DMS79 treated with DMSO at 0.1 percent for 48 hours (cell line): ENCODE results near the gene MYO18A.
A peak's percentile ranks its signal among the peaks of the same experiment; 100 is the strongest.

ENCODE experiments used
- DNase-seq: peaks from one replicate; lab custom pipeline; 2025; lab: John Stamatoyannopoulos, UW

The MYO18A gene

DNA sequence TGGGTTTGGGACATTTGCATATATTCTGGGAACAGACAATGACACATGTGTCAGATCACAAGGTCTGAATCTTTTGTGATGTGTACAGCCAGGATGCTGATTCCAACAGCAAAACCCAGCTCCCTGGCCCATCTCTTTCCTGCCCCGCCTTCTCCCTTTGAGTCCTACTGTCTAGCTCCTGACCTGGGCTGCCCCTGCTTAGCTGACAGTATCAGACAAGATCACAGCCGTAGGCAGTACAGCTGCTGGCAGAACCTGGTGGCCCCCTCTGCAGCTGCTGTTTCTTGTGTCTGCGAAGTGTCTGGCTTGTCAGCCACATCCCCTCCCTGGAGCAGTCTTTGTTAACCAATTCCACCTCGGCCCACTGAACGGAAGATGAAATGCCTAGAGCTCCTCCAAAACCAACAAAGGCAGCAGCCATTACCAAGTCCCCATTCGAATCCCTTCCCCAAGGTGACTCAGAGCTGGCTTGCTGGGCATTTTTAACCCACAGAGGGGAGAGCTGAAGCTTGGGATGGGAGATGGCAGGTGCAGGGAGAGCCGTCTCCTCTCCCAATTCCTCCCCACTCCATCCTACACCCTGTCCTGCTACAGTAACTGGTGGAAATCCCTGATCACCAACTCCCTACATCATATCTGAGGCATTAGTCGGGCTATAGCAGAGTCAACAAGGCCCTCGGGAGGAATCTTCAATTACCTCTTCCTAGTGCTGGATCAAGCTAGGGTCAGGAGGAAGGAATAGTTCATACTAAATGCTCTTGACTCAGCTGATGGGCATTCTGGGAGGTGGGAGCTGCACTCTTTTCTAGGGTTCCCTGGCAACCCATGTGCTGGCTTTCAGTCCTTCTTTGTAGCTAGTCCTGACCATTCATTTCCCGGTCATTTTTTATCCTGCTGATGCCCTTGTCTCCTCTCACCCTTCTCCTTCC is 131.5 kb downstream of the MYO18A start:
- DNase-seq = no peak

DNA sequence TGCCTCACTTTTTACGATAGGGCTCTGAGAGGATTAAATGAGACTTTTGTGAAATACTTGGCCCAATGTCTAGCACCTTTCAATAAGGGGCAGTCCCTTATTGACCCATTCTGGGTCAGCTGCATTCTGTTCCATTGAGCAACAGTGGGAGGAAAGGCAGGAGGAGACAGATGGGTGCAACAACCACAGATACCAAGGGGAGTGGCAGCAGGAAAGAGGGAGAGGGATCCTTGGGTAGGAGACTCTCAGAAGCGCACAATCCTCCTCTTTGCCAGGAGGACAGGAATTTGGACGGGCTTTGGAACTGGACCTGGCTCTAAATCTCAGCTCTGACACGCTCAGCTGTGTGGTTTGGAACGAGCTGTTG is 133.7 kb downstream of the MYO18A start:
- no peak for DNase-seq

DNA sequence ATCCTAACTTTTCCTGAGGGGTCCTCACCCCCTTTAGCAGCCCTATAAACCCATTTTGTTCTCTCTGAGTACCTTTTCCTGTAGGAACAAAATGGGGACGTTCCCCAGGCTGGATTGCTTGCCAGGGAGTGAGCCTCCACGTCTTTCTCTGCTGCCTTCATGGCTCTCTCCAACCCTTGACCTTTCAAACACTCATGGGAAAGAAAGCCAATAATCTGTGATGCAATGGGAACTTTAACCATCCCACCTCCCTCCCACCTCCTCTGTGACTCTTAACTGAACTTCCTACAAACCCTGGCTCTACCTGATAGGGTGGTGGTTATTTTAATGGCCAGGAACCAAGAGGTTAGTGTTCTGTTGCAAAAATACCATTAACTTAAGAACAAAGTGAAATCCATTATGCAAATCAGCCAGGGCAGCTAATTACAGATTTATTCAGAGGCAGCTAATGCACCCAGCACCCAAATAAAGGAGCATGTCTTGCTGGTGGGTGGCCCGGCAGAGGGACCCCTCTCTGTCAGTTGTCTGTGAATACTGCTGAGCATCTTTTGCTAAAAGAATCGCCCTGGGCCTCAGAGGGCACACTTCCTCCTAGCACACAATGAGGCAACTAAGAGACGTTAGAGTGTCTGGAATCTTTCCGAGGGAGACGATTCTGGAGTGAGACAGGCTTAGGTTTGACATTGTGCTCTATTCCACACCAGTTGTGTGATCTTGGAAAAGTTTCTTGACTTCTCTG is 134.3 kb downstream of the MYO18A start:
- no peak for DNase-seq

DNA sequence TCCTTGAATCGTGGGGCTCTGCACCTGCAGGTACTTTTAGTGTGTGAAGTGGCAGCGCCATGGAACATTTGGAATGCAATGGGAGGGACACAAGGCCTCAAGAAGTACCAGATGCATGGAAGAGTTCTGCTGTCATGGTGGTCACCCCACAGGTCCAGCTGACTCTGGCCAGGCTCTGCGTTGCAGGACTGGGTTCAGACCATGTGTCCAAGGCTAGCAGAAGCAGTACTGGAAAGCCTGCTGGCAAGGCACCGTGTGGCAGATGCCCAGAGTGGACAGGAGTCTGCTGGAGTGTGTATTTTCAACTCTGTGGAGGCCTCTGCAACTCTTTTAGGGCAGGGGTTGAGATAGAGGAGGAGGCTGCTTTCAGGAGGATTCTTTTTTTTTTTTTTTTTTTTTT is 135.2 kb downstream of the MYO18A start:
- DNase-seq = no peak

DNA sequence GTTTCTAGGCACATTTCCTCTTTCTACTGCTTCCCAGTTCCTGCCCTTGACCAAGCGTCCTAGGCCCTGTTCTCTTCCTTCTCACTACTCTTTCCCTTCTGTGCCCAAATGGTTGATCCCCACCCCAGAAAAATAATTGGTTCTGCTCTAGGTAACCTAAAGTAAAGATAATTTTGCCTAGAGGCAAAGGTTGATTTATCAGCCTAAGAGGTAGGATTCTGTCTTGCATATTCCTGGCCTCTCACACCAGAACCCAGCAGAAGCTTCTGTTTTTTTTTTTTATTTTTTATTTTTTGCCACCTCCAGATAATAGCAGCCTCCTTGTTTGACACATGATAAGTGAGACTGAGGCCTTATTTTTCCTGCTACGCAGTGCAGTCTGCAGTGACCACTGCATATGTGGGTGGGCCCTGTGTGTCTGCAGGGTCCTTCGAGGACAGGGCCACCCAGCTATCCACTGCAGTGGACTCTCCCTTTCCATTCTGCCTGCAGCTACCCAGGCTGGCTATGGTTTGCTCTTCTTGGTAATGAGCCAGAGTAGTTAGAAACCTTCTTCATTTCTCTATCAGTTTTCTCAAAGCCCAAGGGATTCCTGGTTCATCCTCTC is 136.6 kb downstream of the MYO18A start:
- DNase-seq = peak; percentile 54

DNA sequence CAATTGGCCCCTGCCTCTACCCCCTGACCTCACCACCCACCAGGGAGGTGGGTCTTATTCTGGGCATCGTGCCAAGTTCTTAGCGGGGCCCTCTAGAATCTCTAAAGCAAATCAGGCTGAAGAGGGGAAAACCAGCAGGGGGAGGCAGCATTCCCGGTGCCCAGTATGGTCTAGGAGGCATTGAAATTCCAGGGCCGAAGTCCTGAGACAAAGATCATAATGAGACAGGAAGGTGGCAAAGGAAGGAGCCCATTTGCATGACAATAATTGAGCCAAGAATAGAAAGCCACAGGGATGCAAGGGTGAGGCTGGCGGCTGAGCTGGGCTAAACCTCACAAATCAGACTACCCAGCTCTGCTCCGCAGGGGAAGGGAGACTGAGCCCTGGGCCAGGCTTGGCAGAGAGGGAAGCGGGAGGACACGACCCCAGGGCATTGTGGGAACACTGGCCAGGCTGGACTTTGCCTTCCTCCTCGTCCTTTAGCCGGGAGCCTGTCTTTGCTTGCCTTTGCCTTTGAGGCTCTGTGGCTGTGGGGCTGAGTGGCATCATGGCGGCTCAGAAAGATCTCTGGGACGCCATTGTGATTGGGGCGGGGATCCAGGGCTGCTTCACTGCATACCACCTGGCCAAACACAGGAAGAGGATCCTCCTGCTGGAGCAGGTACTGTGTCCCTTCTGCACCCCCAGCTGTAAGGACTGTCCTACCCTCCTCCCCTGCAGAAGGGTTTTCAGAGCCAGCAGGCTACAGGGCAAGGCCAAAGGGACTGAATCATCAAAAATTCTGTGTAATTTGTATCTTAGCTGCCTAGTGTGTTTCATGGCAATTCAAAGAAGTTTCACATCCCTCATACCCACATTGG is 137.3 kb downstream of the MYO18A start, which contains the start of gene PIPOX:
Gene PIPOX (plus strand): TSS at position 463 of the 860 bp plus-strand sequence. CDS start 85 bp downstream, at position 548.
- peak; percentile 98 for DNase-seq

DNA sequence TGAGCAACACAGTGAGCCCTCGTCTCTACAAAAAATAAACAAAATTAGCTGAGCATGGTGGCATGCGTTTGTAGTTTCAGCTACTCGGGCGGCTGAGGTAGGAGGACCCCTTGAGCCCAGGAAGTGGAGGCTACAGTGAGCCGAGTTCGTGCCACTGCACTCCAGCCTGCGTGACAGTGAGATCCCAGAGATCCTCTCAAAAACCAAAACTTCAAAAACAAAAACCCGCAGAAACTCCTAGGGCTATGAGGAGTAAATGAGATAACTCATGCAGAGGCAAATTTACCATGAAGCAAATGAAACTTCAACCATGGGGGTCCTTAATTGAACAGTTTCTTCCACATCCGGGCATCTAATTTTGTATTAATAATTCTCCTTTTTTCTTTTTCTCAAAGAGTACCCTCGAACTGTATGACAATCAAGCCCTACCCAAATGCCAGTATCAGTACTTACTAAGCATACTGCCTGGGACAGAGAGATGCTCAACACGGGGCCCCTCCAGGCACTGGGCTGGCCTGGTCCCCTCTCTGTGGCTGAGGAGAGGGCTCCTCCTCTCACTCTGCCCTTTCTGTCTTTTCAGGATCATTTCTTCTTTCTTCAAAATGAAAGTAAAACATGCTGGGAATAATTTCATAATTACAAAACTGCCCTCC is 138.0 kb downstream of the MYO18A start:
- DNase-seq = no peak

DNA sequence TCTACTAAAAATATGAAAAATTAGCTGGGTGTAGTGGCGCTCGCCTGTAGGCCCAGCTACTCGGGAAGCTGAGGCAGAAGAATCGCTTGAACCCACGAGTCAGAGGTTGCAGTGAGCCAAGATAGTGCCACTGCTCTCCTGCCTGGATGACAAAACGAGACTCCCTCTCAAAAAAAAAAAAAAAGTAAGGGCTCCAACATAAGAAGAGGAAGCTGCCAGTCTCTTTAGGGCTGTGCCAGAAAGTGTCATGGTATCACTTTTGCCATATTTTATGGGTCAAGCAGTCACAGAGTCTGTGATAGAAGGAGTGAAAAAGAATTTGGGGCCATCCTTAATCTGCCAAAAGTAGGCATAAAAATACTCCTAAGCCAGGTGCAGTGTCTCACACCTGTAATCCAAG is 138.6 kb downstream of the MYO18A start:
- DNase-seq = no peak

DNA sequence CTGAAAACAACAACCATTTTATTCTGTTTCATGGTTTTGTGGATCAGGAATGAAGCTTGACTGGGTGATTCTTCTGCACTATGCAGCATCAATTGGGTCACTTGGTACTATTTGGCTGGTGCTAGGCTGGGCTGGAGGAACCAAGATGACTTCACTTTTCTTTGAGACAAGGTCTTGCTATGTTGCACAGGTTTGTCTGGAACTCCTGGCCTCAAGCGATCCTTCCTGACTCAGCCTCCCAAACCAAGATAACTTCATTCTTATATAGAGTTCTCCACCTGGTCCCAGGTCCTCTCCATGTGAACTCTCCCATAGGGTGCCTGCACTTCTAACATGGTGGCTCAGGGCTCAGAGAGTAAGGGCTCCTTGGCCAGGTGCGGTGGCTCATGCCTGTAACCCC is 139.1 kb downstream of the MYO18A start:
- no peak for DNase-seq

DNA sequence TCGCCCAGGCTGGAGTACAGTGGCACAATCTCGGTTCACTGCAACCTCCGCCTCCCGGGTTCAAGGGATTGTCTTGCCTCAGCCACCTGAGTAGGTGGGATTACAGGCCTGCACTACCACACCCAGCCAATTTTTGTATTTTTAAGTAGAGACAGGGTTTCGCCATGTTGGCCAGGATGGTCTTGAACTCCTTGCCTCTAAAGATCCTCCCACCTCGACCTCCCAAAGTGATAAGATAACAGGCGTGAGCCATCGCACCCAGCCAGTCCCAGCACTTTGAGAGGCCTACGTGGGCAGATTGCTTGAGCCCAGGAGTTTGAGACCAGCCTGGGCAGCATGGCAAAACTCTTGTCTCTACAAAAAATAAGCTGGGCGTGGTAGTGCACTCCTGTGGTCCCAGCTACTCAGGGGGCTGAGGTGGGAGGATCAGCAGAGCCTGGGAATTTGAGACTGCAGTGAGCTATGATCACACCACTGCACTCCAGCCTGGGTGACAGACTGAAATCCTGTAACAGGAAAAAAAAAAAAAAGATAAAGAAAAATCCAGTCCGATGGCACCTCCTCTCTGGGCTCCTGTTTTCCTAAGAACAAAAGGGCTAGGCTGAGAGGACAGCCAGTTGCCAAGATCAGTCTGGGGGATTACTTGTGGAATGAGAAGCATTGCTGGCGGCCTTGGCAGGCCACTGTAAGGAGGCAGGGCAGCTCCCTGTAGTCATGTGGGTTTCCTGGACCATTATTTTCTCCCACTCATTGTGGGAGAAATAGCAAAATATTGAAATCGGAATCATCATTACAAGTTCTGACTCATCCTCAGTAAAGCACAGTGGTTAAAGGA is 140.2 kb downstream of the MYO18A start:
- DNase-seq = no peak

DNA sequence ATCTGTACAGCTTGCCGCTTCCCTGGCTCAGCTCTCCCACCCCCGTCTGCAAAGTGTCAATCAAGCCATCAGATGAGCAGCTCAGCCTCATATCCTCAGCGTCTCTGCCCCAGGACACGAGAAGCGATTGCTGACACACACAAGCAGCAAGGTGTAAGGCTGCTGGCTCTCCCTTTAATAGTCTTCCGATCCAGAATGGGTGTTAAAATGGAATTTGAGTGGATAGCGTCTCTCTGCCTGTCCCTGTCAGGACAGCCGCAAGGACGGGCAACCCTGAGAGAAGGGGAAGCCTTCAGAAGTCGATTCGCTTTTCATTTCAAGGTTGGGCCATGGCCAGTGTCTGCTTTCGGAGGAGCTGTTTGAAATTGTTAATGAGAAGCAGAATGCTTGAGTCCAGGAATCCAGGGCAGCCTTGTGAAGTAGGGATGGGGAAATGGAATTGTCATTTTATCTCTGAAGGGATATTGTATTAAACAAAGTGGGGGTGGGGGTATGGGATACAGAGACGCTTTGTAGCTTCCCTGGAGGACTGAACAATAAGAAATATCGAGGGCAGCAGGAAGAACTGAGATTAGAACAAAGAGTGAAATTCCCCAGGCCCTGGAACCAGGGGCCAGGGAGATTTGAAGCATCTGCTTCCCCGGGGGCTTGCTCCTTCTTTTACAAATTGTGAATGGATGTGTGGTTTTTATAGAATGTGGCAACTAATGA is 142.0 kb downstream of the MYO18A start:
- DNase-seq = no peak

DNA sequence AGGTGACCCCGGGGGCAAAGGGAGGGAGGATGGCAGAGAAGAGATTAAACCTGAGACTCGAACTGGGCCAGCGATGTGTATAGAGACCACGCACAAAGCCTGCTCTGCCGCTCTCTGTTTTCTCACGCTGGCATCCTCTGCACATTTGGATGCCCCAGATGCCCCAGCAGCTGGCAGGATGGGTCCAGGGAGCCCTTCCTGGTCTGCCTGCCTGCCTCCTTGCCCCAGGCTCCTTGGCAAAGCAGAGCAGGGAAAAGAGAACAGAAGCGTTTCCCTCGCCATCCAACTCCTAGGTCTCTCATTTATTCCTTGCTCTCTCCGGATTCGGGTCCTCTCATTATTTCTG is 142.5 kb downstream of the MYO18A start:
- DNase-seq = no peak

DNA sequence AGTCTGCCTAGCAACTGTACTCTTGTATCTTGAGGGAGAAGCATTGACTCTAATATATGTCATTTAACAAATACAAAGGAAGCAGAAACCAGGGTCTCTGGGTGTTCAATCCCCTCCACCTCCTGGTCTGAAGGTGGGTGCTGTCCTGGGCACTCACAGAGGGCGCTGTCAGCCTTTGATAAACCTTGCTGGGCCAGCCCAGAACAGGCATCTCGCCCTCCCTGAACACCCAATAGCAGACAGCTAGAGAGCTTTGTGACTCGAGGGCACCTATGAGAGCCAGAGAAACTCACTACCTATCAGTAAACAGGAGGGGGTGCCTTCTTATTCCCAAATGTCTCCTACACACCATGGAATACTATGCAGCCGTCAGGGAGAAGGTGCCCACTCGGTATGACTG is 143.6 kb downstream of the MYO18A start:
- DNase-seq = no peak

DNA sequence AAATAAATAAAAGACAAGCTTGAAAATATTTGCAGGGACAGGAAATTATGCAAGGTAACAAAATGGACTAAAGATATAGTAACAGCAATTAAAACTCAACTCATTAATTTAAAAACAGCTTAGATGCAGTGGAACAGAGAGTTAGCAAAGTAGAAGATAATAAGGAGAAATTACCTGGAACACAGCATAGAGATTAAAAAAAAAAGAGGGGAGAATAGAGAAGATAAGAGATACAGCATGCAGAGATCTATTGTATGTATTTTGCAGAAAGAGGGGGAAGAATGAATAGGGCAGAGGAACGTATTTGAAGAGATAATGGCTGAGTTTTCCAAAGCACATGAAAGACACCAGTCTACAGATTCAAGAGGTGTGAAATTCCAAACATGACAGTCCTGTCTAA is 145.7 kb downstream of the MYO18A start:
- no peak for DNase-seq

DNA sequence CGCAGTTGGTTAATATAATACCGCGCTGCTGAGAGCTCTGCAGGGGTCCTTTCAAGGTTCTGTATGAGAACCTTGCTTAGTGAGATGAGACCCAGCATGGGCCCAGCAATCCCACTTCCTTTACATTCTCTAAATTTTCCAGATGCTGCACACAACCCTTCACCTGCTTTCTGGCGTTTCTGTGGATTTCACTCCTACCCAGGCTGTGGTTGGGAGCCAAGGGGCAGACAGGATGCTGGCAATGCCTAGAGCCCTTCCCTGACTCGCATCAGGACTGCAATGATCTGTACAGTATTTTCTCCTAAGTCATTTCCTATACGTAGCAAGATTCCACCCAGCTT is 147.4 kb downstream of the MYO18A start:
- DNase-seq = no peak

DNA sequence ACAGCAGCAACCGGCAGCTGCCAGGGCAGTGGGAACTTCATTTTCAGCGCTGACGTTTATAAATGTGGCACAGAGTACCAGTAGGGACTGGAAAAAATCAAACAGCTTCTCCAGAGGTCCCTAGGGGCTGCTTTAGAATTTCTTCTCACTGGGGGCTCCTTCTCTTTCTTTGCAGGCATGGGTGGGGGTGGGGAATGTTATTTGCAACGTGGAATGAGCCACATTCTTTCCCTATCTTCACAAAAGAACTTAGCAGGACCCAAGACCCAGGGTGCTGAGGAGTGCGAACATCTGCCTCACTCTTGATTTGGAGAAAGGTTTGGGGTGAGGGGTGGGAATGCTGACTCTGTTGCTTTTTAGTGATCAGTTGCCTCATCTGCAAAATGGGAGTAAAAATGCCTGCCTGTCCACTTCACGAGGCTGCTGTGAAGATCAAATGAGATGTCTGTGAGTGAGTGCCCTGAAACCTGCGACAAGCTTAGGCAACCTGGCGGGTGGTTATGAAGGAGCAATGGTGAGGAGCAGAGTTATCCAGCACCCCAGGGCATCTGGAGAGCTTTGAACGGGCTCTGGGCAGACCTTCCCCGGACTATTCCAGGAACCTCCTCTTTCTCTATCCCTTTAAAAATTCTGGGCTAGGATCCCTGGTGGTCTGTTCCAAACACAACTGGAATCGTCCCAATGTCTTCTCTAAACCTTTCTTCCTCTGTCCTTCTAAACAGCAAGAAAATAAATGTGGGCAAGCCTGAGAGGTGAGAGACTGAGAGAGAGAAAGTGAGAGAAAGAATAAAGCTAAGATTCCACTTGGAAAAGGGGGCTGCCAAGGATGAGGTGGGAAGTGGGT is 148.0 kb downstream of the MYO18A start:
- DNase-seq = no peak

DNA sequence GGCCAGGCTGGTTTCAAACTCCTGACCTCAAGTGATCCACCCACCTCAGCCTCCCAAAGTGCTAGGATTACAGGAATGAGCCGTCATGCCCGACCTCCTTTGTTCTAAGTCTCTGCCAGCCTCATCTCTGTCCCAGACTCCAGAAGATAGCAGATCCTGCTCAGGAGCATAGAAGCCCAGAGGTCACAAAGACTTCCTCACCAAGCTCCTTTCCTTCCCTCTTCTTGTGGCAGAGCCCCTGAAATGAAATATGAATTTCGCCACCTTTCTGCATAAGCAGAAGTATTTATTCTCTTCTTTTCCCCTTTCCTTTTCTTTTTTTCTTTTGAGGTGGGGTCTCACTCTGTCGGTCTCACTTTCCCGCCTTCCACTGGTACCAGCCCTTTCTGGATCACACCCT is 148.7 kb downstream of the MYO18A start:
- no peak for DNase-seq

DNA sequence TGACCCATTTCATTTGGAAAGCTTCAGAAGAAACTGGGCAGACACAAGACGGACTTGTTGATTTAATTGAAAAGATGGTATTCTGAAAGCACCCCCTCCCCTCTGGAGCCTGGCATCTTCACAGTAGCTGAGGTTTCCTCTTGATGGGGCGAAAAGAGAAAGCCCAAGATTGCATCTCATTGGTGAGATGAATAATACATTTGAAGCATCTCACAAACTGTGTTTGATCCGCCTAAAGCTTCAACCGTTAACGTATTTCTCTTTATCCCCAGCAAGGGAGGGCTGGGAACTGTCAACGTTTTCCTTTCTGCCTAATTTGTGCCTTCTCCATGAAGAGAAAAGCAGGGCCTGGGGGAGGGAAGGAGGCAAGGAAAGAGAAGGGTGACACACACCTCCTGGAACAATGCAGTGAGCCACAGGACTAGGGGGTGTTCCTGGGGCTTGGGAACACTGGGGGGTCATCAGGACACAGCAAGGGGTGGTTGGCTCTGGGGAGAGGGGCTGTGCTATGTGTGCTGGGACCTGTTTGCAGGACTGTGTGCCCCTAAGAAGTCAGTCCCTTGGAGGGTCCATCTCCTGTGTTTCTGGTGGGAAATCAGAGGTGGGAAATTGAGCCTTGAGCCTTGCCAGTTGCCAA is 155.8 kb downstream of the MYO18A start:
- DNase-seq = no peak

DNA sequence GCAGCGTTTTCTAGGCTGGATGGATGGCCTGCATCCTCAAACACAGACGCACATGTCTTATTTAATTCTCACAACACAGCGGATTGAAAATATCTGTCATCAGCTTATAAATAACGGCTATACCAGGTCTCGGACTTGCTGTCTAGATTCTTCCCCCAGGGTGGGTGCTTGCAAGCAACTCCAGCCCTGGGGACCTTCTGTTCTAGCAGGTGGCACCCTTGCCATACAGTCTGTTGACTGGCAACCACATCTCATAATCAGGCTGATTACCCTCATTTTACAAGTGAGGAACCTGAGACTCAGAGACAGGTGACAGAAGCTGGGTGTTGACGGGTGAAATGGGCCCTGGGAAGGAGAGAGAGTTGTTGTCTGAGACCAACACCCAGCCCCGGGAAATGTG is 158.1 kb downstream of the MYO18A start:
- DNase-seq = no peak
